Stomach (tissue), 4 donors: ENCODE data around the gene NUP62CL.

Source experiments
- POLR2A ChIP-seq, 4 donors: fragments of 450-650 bp; IDR thresholded peaks; one replicate each; pipeline ENCODE4 v1.6.1; 2016; ENCODE audit warnings: antibody characterized with exemption in 4 of 4, control low read depth in 2 of 4, mild to moderate bottlenecking in 1 of 4, moderate library complexity in 1 of 4
- POLR2AphosphoS5 ChIP-seq, 3 donors: sonication (generic); formaldehyde crosslinking; IDR thresholded peaks; one replicate each; pipeline ENCODE4 v1.6.1; 2016; ENCODE audit warnings: antibody characterized with exemption in 3 of 3
- TF ChIP-seq, protein P1 (sequence below), 7 experiments: fragments of 450-650 bp in 4 of 7; fragments of 200-600 bp in 3 of 7; sonication (generic) in 3 of 7; IDR thresholded peaks; one replicate each; pipeline ENCODE4 v1.5.1; 2016 to 2019; ENCODE audit warnings: antibody characterized with exemption in 7 of 7, control low read depth in 2 of 7, mild to moderate bottlenecking in 1 of 7

DNA sequence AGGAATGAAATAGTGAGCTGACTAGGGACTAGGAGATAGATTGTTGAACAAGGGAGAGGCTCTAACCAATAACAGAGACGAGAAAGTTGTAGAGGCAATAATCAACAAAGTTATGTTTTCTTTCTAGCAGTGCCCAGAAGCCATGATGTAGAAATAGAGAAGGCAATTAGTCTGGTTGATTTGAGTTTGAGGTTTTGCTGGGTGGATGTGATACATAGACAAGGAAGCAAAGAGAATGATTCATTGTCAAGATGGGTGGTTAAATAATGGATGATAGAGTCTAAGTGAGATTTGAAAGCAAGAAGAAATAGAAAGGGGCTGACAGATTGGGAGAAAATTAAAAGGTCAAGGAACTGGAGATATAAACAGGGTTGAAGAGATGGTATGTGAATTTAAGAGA, 98.8 kb downstream of the NUP62CL start:
- TF ChIP-seq, protein P1, sequence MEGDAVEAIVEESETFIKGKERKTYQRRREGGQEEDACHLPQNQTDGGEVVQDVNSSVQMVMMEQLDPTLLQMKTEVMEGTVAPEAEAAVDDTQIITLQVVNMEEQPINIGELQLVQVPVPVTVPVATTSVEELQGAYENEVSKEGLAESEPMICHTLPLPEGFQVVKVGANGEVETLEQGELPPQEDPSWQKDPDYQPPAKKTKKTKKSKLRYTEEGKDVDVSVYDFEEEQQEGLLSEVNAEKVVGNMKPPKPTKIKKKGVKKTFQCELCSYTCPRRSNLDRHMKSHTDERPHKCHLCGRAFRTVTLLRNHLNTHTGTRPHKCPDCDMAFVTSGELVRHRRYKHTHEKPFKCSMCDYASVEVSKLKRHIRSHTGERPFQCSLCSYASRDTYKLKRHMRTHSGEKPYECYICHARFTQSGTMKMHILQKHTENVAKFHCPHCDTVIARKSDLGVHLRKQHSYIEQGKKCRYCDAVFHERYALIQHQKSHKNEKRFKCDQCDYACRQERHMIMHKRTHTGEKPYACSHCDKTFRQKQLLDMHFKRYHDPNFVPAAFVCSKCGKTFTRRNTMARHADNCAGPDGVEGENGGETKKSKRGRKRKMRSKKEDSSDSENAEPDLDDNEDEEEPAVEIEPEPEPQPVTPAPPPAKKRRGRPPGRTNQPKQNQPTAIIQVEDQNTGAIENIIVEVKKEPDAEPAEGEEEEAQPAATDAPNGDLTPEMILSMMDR (IDR thresholded peaks at IDR 0.05): no peak
- TF ChIP-seq POLR2A (IDR thresholded peaks at IDR 0.05) (no peak), POLR2AphosphoS5 (IDR thresholded peaks at IDR 0.05) (no peak)
